HG02642 (cell line): Measurements from ENCODE around the gene AIDA.
"Not testable (repeated sequence)": the region's sequence is repeated elsewhere in the genome, so short reads cannot be mapped to it uniquely, and the experiment has no call there.

ENCODE experiments used
- ATAC-seq: cut with Tn5 transposase; IDR thresholded peaks from one replicate; pipeline ENCODE4 v1.9.1; 2021; ENCODE audit warnings: mild to moderate bottlenecking; ENCODE audit not compliant: unreplicated experiment, poor library complexity

Gene AIDA

GRCh38 chr1:222713091-222713961 is 1.0 kb upstream of the AIDA start:
- peak; percentile 72 for ATAC-seq

- ATAC-seq, result peak; percentile 37
These were observed 705 bp downstream of the AIDA start for GRCh38 chr1:222711319-222712252.

GRCh38 chr1:222709700-222710153 is 2.6 kb downstream of the AIDA start:
- ATAC-seq, result no peak

GRCh38 chr1:222706815-222707214 is 5.5 kb downstream of the AIDA start:
- no peak for ATAC-seq

- ATAC-seq, result no peak
These were observed 8.0 kb downstream of the AIDA start for GRCh38 chr1:222704260-222704659.

- no peak for ATAC-seq
These were observed 10.1 kb downstream of the AIDA start for GRCh38 chr1:222702210-222702609.

- ATAC-seq, result no peak
These were observed 14.5 kb downstream of the AIDA start for GRCh38 chr1:222697826-222698225.

- ATAC-seq, result no peak
These were observed 15.1 kb downstream of the AIDA start for GRCh38 chr1:222697203-222697602.

- ATAC-seq, result no peak
These were observed 15.6 kb downstream of the AIDA start for GRCh38 chr1:222696741-222697140.

GRCh38 chr1:222694927-222695326 is 17.4 kb downstream of the AIDA start:
- ATAC-seq, result no peak

GRCh38 chr1:222691016-222691415 is 21.3 kb downstream of the AIDA start:
- no peak for ATAC-seq

- ATAC-seq, result no peak
These were observed 32.2 kb downstream of the AIDA start for GRCh38 chr1:222680080-222680479.

GRCh38 chr1:222670110-222670509 is 42.2 kb downstream of the AIDA start:
- no peak for ATAC-seq

GRCh38 chr1:222669107-222669506 is 43.2 kb downstream of the AIDA start:
- not testable (repeated sequence) for ATAC-seq

GRCh38 chr1:222668184-222668583 is 44.1 kb downstream of the AIDA start:
- ATAC-seq, result not testable (repeated sequence)

GRCh38 chr1:222665964-222666363 is 46.3 kb downstream of the AIDA start:
- no peak for ATAC-seq

GRCh38 chr1:222663431-222663934 is 48.8 kb downstream of the AIDA start:
- ATAC-seq, result no peak

GRCh38 chr1:222657899-222658298 is 54.4 kb downstream of the AIDA start:
- ATAC-seq, result no peak

GRCh38 chr1:222656391-222657155 is 55.7 kb downstream of the AIDA start:
- ATAC-seq, result no peak

- peak; percentile 97 for ATAC-seq
These were observed 57.4 kb downstream of the AIDA start for GRCh38 chr1:222654849-222655248.
